Astrocyte (in vitro differentiated cells and primary cell): ENCODE data around the gene EID3. TPM values are rescaled to one million over a fixed set of nuclear protein-coding genes. Genes with fewer than 3 reads are reported as not detected.
A peak's percentile ranks its signal among the peaks of the same experiment; 100 is the strongest.

Experiments
- DNase-seq: peaks from one replicate; pipeline ENCODE4 v3.0.0-alpha.2; 2010; ENCODE audit warnings: low read depth
- FAIRE-seq: peaks from 2 replicates; lab custom pipeline; 2011; peaks lifted over from hg19 to GRCh38; lab: Jason Lieb, UNC
- H2AFZ ChIP-seq: 2 replicates; pipeline ENCODE4 v1.6.0; 2012; ENCODE audit warnings: low read depth, low read length, inconsistent platforms
- H3K27ac ChIP-seq: 2 replicates; pipeline ENCODE4 v1.5.1; 2011; ENCODE audit warnings: low read depth, low read length, inconsistent platforms
- H3K27me3 ChIP-seq: 2 replicates; pipeline ENCODE4 v1.6.0; 2011; ENCODE audit warnings: low read length, inconsistent platforms; ENCODE audit not compliant: insufficient read depth
- H3K36me3 ChIP-seq: 2 replicates; pipeline ENCODE4 v1.5.1; 2011; ENCODE audit warnings: low read length, inconsistent platforms; ENCODE audit not compliant: insufficient read depth
- H3K4me1 ChIP-seq: 2 replicates; pipeline ENCODE4 v1.5.1; 2011; ENCODE audit warnings: low read length, inconsistent platforms; ENCODE audit not compliant: insufficient read depth
- H3K4me2 ChIP-seq: 2 replicates; pipeline ENCODE4 v1.6.0; 2012; ENCODE audit warnings: low read length, inconsistent platforms
- H3K4me3 ChIP-seq: 2 replicates; pipeline ENCODE4 v1.5.1; 2011; ENCODE audit warnings: low read depth, mild to moderate bottlenecking, low read length, inconsistent platforms; ENCODE audit not compliant: insufficient read depth
- H3K79me2 ChIP-seq: 2 replicates; pipeline ENCODE4 v1.6.0; 2012; ENCODE audit warnings: mild to moderate bottlenecking, low read length, inconsistent platforms; ENCODE audit not compliant: insufficient read depth
- H3K9ac ChIP-seq: 2 replicates; pipeline ENCODE4 v1.6.0; 2012; ENCODE audit warnings: mild to moderate bottlenecking, low read length, inconsistent platforms
- H3K9me3 ChIP-seq: 2 replicates; pipeline ENCODE4 v1.5.1; 2012; ENCODE audit warnings: low read depth, mild to moderate bottlenecking, low read length, inconsistent platforms; ENCODE audit not compliant: insufficient read depth
- H4K20me1 ChIP-seq: 2 replicates; pipeline ENCODE4 v1.6.0; 2012; ENCODE audit warnings: low read length, inconsistent platforms; ENCODE audit not compliant: insufficient read depth
- H3K27ac Mint-ChIP-seq: one replicate; pipeline ENCODE4 v1.8.0; 2021; ENCODE audit warnings: mild to moderate bottlenecking, mixed read lengths; ENCODE audit not compliant: unreplicated experiment
- H3K27me3 Mint-ChIP-seq: one replicate; pipeline ENCODE4 v1.8.0; 2021; ENCODE audit warnings: low read depth, mixed read lengths; ENCODE audit not compliant: unreplicated experiment
- H3K36me3 Mint-ChIP-seq: one replicate; pipeline ENCODE4 v1.8.0; 2021; ENCODE audit warnings: low read depth, mixed read lengths; ENCODE audit not compliant: unreplicated experiment
- H3K4me1 Mint-ChIP-seq: one replicate; pipeline ENCODE4 v1.8.0; 2021; ENCODE audit warnings: low read depth, mixed read lengths; ENCODE audit not compliant: unreplicated experiment
- H3K4me3 Mint-ChIP-seq: one replicate; pipeline ENCODE4 v1.8.0; 2021; ENCODE audit warnings: mild to moderate bottlenecking, moderate library complexity, mixed read lengths; ENCODE audit not compliant: unreplicated experiment
- H3K9me3 Mint-ChIP-seq: one replicate; pipeline ENCODE4 v1.8.0; 2021; ENCODE audit warnings: mild to moderate bottlenecking, mixed read lengths; ENCODE audit not compliant: unreplicated experiment
- EZH2 ChIP-seq: IDR thresholded peaks from 2 replicates; pipeline ENCODE4 v1.6.1; 2012; ENCODE audit warnings: mild to moderate bottlenecking, low read length, inconsistent platforms; ENCODE audit not compliant: insufficient read depth
- total RNA-seq: library from RNA; stranded (reverse); gene quantifications from 2 replicates; pipeline ENCODE4 v1.2.1, GENCODE V29; 2021
- TF ChIP-seq, protein P1 (sequence below): IDR thresholded peaks from 2 replicates; pipeline ENCODE4 v1.5.1; 2011; ENCODE audit warnings: low read depth, mild to moderate bottlenecking, inconsistent platforms, low read length, moderate library complexity; ENCODE audit not compliant: insufficient read depth

The EID3 gene
- total RNA-seq, 1 donor from 2014 or later: 1.9 TPM

DNA sequence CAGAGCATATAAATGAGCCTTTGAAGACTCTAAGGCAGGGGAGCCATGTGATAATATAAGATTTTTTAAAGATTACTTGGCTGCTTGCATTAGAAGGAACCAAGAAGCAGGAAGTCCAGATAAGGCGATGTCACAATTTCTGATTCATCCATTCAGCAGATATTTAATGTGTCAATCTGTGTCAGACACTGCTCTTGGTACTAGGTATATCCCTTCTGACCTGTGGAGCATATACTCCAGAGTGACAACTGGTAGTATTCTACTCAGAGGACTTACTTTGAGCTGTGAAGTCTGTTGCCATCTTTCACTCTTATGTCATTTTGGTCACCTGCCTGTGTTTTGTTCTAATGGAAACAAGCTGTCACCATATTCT, 10.7 kb downstream of the EID3 start:
- H3K4me1 Mint-ChIP-seq: no peaks in the 10 kb centered on the region
- Histone ChIP-seq H3K79me2 (peaks cover 78% of the 10 kb centered on the region), H3K27ac (no peak overlapping the region)

DNA sequence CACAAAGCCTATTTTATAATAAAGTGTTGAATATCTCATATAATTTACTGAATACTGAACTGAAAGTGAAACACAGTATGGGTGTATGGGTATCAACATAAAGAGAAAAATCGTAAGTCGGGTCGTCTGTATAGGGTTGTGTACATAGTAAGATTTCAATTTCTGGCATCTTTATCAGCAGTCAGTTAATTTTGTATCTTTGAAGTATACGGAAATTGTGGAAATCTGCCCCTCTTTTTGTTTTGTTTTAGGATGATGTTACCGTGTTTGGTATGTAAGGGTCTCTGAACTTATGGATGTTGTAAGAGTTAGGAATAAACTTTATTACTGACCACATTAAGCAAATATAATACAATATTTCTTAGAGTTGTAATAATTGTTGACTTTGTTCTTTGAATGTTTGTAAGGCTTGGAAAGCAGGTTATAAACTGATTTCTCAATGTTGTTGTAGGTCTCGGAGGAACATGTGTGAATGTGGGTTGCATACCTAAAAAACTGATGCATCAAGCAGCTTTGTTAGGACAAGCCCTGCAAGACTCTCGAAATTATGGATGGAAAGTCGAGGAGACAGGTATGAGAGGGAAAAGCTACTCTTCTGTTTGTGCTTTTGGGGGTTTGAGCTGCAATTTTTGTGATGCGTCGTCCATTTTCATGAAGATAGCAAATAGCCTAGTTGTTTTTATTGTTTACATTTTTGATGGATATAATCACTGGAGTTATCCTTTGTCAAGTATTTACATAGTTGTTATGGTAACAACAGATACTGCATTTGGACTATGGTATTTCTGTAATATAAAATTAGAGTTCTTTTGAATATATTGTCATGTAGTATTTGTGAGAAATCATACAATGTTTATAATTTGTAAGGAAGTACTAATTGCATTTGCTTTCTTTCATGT, 12.0 kb downstream of the EID3 start:
- Histone ChIP-seq H3K4me3 (no peak overlapping the region), H2AFZ (no peak overlapping the region), H3K27me3 (no peaks in the 10 kb centered on the region), H3K9ac (no peak overlapping the region), H3K4me2 (no peak overlapping the region), H3K27ac (no peak overlapping the region), H3K4me1 (no peaks in the 10 kb centered on the region), H3K79me2 (peaks cover 73% of the 10 kb centered on the region), H3K9me3 (no peaks in the 10 kb centered on the region), H4K20me1 (peaks cover 62% of the 10 kb centered on the region), H3K36me3 (peaks cover 73% of the 10 kb centered on the region)
- H3K4me3 Mint-ChIP-seq: no peak overlapping the region
- no peaks in the 10 kb centered on the region for H3K9me3 Mint-ChIP-seq
- H3K27me3 Mint-ChIP-seq: no peaks in the 10 kb centered on the region
- FAIRE-seq (no peak), DNase-seq (no peak)
- H3K4me1 Mint-ChIP-seq: no peaks in the 10 kb centered on the region
- H3K36me3 Mint-ChIP-seq: peaks cover 15% of the 10 kb centered on the region
- TF ChIP-seq, protein P1, sequence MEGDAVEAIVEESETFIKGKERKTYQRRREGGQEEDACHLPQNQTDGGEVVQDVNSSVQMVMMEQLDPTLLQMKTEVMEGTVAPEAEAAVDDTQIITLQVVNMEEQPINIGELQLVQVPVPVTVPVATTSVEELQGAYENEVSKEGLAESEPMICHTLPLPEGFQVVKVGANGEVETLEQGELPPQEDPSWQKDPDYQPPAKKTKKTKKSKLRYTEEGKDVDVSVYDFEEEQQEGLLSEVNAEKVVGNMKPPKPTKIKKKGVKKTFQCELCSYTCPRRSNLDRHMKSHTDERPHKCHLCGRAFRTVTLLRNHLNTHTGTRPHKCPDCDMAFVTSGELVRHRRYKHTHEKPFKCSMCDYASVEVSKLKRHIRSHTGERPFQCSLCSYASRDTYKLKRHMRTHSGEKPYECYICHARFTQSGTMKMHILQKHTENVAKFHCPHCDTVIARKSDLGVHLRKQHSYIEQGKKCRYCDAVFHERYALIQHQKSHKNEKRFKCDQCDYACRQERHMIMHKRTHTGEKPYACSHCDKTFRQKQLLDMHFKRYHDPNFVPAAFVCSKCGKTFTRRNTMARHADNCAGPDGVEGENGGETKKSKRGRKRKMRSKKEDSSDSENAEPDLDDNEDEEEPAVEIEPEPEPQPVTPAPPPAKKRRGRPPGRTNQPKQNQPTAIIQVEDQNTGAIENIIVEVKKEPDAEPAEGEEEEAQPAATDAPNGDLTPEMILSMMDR: no peak
- no peak for TF ChIP-seq EZH2
- no peak overlapping the region for H3K27ac Mint-ChIP-seq

More for the DNA sequence above, 10.7 kb downstream of the EID3 start:
- Histone ChIP-seq H4K20me1 (peaks cover 71% of the 10 kb centered on the region), H3K4me3 (no peak overlapping the region), H3K4me1 (no peaks in the 10 kb centered on the region), H3K9me3 (no peaks in the 10 kb centered on the region), H3K9ac (no peak overlapping the region), H3K27me3 (no peaks in the 10 kb centered on the region), H2AFZ (no peak overlapping the region), H3K36me3 (peaks cover 65% of the 10 kb centered on the region), H3K4me2 (no peak overlapping the region)
- H3K27me3 Mint-ChIP-seq: no peaks in the 10 kb centered on the region
- no peaks in the 10 kb centered on the region for H3K9me3 Mint-ChIP-seq
- DNase-seq (no peak), FAIRE-seq (peak; percentile 17)
- peaks cover 19% of the 10 kb centered on the region for H3K36me3 Mint-ChIP-seq
- H3K4me3 Mint-ChIP-seq: no peak overlapping the region
- TF ChIP-seq, protein P1: no peak
- no peak overlapping the region for H3K27ac Mint-ChIP-seq

DNA sequence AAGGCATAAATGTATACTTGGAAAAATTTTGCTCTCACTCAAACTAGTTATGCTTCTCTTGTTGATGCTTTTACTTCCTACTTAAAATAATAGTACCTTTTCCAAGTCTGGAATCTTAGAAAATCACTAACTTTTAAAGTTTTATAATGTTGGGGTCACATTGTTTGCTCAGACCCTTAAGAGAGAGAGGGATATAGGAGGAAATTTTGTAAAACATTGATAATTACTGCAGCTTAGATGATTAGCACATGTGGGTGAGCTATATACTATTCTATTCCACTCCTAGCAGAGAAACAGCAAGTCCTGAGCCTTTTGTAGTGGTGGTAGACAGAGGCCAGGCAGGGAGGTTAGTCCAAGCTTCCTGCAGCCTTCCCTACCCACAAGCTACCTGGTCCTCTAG, 13.4 kb downstream of the EID3 start:
- H2AFZ ChIP-seq: no peak overlapping the region
- H3K4me3 ChIP-seq: no peak overlapping the region
- FAIRE-seq (no peak), DNase-seq (no peak)
- H3K27me3 Mint-ChIP-seq: no peaks in the 10 kb centered on the region
- TF ChIP-seq, protein P1: no peak
- no peak for TF ChIP-seq EZH2
- H3K9ac ChIP-seq: no peak overlapping the region
- H4K20me1 ChIP-seq: peaks cover 61% of the 10 kb centered on the region
- H3K4me1 ChIP-seq: no peaks in the 10 kb centered on the region
- H3K27me3 ChIP-seq: no peaks in the 10 kb centered on the region
- H3K36me3 ChIP-seq: peaks cover 85% of the 10 kb centered on the region
- H3K4me3 Mint-ChIP-seq: no peak overlapping the region
- H3K9me3 Mint-ChIP-seq: no peaks in the 10 kb centered on the region
- H3K9me3 ChIP-seq: no peaks in the 10 kb centered on the region
- peaks cover 63% of the 10 kb centered on the region for H3K79me2 ChIP-seq
- H3K36me3 Mint-ChIP-seq: peaks cover 22% of the 10 kb centered on the region
- no peak overlapping the region for H3K27ac Mint-ChIP-seq
- H3K4me2 ChIP-seq: no peak overlapping the region
- no peak overlapping the region for H3K27ac ChIP-seq
- H3K4me1 Mint-ChIP-seq: no peaks in the 10 kb centered on the region
